ENCODE measurements around the gene C4orf50. TPM values are rescaled to one million over a fixed set of nuclear protein-coding genes. Genes with fewer than 3 reads are reported as not detected.

The C4orf50 gene
- total RNA-seq, 1 experiment from 2014 or later, result 0.17 TPM

- H3K9ac ChIP-seq (ENCODE audit: extremely low read depth, insufficient read length, low read length), result no peak overlapping the region
- Mint-ChIP-seq H3K9me3 (no peaks in the 10 kb centered on the region), H3K27me3 (ENCODE audit: low read depth) (peaks cover 27% of the 10 kb centered on the region), H3K4me1 (no peaks in the 10 kb centered on the region; a peak in 2 of 4 replicates), H3K27ac (no peak overlapping the region; a peak in 1 of 7 replicates), H3K36me3 (ENCODE audit: insufficient read depth in 1 of 3, low read depth in 3 of 3) (no peaks in the 10 kb centered on the region), H3K4me3 (no peak overlapping the region)
- no peak overlapping the region for H3K18ac ChIP-seq (ENCODE audit: insufficient read length, low read depth, low read length)
- H3K4me2 ChIP-seq (ENCODE audit: insufficient read depth, insufficient read length, low read length), result no peak overlapping the region
- no peaks in the 10 kb centered on the region for H4K20me1 ChIP-seq (ENCODE audit: control insufficient read depth, insufficient read depth, insufficient read length)
- H2AFZ ChIP-seq (ENCODE audit: low read length), result no peak overlapping the region
- H3K79me2 ChIP-seq (ENCODE audit: insufficient read depth, low read length), result no peaks in the 10 kb centered on the region
- TF ChIP-seq, protein P1, sequence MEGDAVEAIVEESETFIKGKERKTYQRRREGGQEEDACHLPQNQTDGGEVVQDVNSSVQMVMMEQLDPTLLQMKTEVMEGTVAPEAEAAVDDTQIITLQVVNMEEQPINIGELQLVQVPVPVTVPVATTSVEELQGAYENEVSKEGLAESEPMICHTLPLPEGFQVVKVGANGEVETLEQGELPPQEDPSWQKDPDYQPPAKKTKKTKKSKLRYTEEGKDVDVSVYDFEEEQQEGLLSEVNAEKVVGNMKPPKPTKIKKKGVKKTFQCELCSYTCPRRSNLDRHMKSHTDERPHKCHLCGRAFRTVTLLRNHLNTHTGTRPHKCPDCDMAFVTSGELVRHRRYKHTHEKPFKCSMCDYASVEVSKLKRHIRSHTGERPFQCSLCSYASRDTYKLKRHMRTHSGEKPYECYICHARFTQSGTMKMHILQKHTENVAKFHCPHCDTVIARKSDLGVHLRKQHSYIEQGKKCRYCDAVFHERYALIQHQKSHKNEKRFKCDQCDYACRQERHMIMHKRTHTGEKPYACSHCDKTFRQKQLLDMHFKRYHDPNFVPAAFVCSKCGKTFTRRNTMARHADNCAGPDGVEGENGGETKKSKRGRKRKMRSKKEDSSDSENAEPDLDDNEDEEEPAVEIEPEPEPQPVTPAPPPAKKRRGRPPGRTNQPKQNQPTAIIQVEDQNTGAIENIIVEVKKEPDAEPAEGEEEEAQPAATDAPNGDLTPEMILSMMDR (conservative IDR thresholded peaks at IDR 0.05), result no peak
- H3K23me2 ChIP-seq (ENCODE audit: insufficient read length, low read depth, low read length, poor library complexity, severe bottlenecking), result no peaks in the 10 kb centered on the region
- H4K91ac ChIP-seq (ENCODE audit: insufficient read length, low read depth, low read length), result no peak overlapping the region
- no CpG with 5 or more reads among the region's 19 CpGs for WGBS (ENCODE audit: extremely low coverage, insufficient read length, low lambda C conversion rate)
- no peak overlapping the region for H2BK12ac ChIP-seq (ENCODE audit: insufficient read length, low read depth, low read length)
- DNase-seq, result peak; percentile 27
- no peak overlapping the region for H3K56ac ChIP-seq (ENCODE audit: insufficient read length, low read depth, low read length)
- no peak overlapping the region for H2AK5ac ChIP-seq (ENCODE audit: insufficient read length, low read length)
- H3T11ph ChIP-seq (ENCODE audit: low read length), result no peak overlapping the region
- no peak overlapping the region for H2BK15ac ChIP-seq (ENCODE audit: low read depth, low read length)
- no peak overlapping the region for H4K5ac ChIP-seq (ENCODE audit: insufficient read length, low read depth, low read length)
- no peaks in the 10 kb centered on the region for H3K27me3 ChIP-seq (ENCODE audit: insufficient read depth, low read length)
- H2BK120ac ChIP-seq (ENCODE audit: low read depth, low read length, poor library complexity, severe bottlenecking), result no peak overlapping the region
- H3K27ac ChIP-seq (ENCODE audit: insufficient read length, low read depth, low read length), result no peak overlapping the region
- H3K9me3 ChIP-seq (ENCODE audit: control insufficient read depth, low read depth, low read length), result no peaks in the 10 kb centered on the region
- no peak overlapping the region for H2BK20ac ChIP-seq (ENCODE audit: low read depth, low read length, poor library complexity, severe bottlenecking)
- H4K8ac ChIP-seq (replicated peaks; ENCODE audit: insufficient read length, low read depth, low read length), result no peak overlapping the region
- no peaks in the 10 kb centered on the region for H3K4me1 ChIP-seq (ENCODE audit: insufficient read depth, low read length)
- H3K4ac ChIP-seq (ENCODE audit: low read depth, low read length), result no peak overlapping the region
- no peak overlapping the region for H3K23ac ChIP-seq (ENCODE audit: insufficient read length, low read depth, low read length)
- H3K79me1 ChIP-seq (ENCODE audit: insufficient read depth, low read depth, low read length, poor library complexity, severe bottlenecking), result no peaks in the 10 kb centered on the region
- H3K14ac ChIP-seq (ENCODE audit: insufficient read depth, low read length), result no peak overlapping the region; the same call in 1 of the 2 replicates
- H2BK5ac ChIP-seq (ENCODE audit: insufficient read length, low read length), result no peak overlapping the region
These were observed 22.2 kb downstream of the C4orf50 start for GRCh38 chr4:5995901-5996623.

Measured in H9 (cell line).